ENCODE results near the gene TMEM19. TPM values are rescaled to one million over a fixed set of nuclear protein-coding genes. Genes with fewer than 3 reads are reported as not detected.

TMEM19 gene
- total RNA-seq, 1 experiment from 2014 or later = 17.3 TPM

DNA sequence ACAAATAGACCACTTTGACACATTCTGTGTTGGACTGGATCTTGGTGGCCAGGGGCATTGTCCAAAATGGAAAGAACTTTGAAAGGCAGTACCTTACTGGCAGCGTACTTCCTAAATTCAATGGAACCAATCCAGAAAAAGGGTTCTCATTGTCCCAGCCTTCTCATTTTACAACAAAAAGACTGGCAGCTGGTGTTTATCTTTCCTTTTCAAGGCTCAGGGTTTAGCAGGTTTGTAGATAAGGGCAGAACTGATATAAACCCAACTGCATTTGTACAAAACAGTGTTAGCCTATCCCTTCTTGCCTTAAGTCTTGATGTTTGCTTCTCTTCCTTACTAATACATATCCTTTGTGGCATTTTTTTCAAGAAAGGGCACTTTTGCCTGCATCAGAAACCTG is 14.1 kb upstream of the TMEM19 start:
- Mint-ChIP-seq H3K4me3 (no peak overlapping the region), H3K36me3 (ENCODE audit: insufficient read depth in 1 of 3, low read depth in 3 of 3) (peaks cover 0 to 5% (median 2%) of the 10 kb centered on the region in 3 experiments; a peak in 4 of 7 replicates), H3K27ac (0 out of 7 replicates have a peak overlapping the region, but pooled peaks of 1 of the 3 experiments have one; percentile 54), H3K9me3 (no peaks in the 10 kb centered on the region), H3K27me3 (ENCODE audit: low read depth) (no peaks in the 10 kb centered on the region), H3K4me1 (peaks cover 3 to 7% of the 10 kb centered on the region in 2 experiments; a peak in 3 of 4 replicates)
- Histone ChIP-seq H3K9me3 (ENCODE audit: control insufficient read depth, low read depth, low read length) (no peaks in the 10 kb centered on the region), H3K9ac (ENCODE audit: extremely low read depth, insufficient read length, low read length) (no peak overlapping the region), H3K79me1 (ENCODE audit: insufficient read depth, low read depth, low read length, poor library complexity, severe bottlenecking) (no peaks in the 10 kb centered on the region), H4K8ac (replicated peaks; ENCODE audit: insufficient read length, low read depth, low read length) (no peak overlapping the region), H2AK5ac (ENCODE audit: insufficient read length, low read length) (no peak overlapping the region), H3K79me2 (ENCODE audit: insufficient read depth, low read length) (no peaks in the 10 kb centered on the region), H3K27me3 (ENCODE audit: insufficient read depth, low read length) (no peaks in the 10 kb centered on the region), H3K56ac (ENCODE audit: insufficient read length, low read depth, low read length) (no peak overlapping the region), H3K23ac (ENCODE audit: insufficient read length, low read depth, low read length) (no peak overlapping the region), H2AFZ (ENCODE audit: low read length) (no peak overlapping the region), H3K4me1 (ENCODE audit: insufficient read depth, low read length) (no peaks in the 10 kb centered on the region), H4K20me1 (ENCODE audit: control insufficient read depth, insufficient read depth, insufficient read length) (no peaks in the 10 kb centered on the region), H3K4ac (ENCODE audit: low read depth, low read length) (no peak overlapping the region), H3T11ph (ENCODE audit: low read length) (no peak overlapping the region), H3K27ac (ENCODE audit: insufficient read length, low read depth, low read length) (no peak overlapping the region), H3K14ac (ENCODE audit: insufficient read depth, low read length) (no peak overlapping the region), H3K18ac (ENCODE audit: insufficient read length, low read depth, low read length) (no peak overlapping the region), H3K23me2 (ENCODE audit: insufficient read length, low read depth, low read length, poor library complexity, severe bottlenecking) (no peaks in the 10 kb centered on the region), H2BK12ac (ENCODE audit: insufficient read length, low read depth, low read length) (no peak overlapping the region), H2BK15ac (ENCODE audit: low read depth, low read length) (no peak overlapping the region), H2BK20ac (ENCODE audit: low read depth, low read length, poor library complexity, severe bottlenecking) (no peak overlapping the region), H4K91ac (ENCODE audit: insufficient read length, low read depth, low read length) (no peak overlapping the region), H4K5ac (ENCODE audit: insufficient read length, low read depth, low read length) (no peak overlapping the region), H3K4me2 (ENCODE audit: insufficient read depth, insufficient read length, low read length) (no peak overlapping the region), H2BK5ac (ENCODE audit: insufficient read length, low read length) (no peak overlapping the region), H2BK120ac (ENCODE audit: low read depth, low read length, poor library complexity, severe bottlenecking) (no peak overlapping the region)
- TF ChIP-seq CTCF (conservative IDR thresholded peaks at IDR 0.05) = no peak
- DNase-seq = no peak
- WGBS (ENCODE audit: extremely low coverage, insufficient read length, low lambda C conversion rate) = no CpG with 5 or more reads among the region's 1 CpG
